Fibroblast of pulmonary artery (primary cell): ENCODE measurements around the gene TNS4.

ENCODE experiments used
- DNase-seq: peaks from one replicate; pipeline ENCODE4 v3.0.0-alpha.2; 2010; ENCODE audit warnings: low read depth
- H3K4me3 ChIP-seq: replicated peaks from 2 replicates; pipeline ENCODE4 v1.5.1; 2011; ENCODE audit warnings: low read depth, mild to moderate bottlenecking, control low read depth, low read length, moderate library complexity
- CTCF ChIP-seq: IDR thresholded peaks from 2 replicates; pipeline ENCODE4 v1.5.1; 2011; ENCODE audit warnings: mild to moderate bottlenecking, control low read depth, low read length, inconsistent platforms; ENCODE audit errors: missing control alignments

TNS4 gene

GRCh38 chr17:40490982-40491381 is 10.4 kb downstream of the TNS4 start:
- no peak for DNase-seq
- TF ChIP-seq CTCF = no peak
- no peak overlapping the region for H3K4me3 ChIP-seq

GRCh38 chr17:40490289-40490853 is 11.1 kb downstream of the TNS4 start:
- DNase-seq = peak; percentile 78
- no peak for TF ChIP-seq CTCF
- no peak overlapping the region for H3K4me3 ChIP-seq

- no peak for TF ChIP-seq CTCF
- H3K4me3 ChIP-seq = no peak overlapping the region
- DNase-seq = no peak
These were observed 13.9 kb downstream of the TNS4 start for GRCh38 chr17:40487371-40488020.

- H3K4me3 ChIP-seq = peak overlapping the region; percentile 2
- TF ChIP-seq CTCF = no peak
- DNase-seq = peak; percentile 95
These were observed 14.7 kb downstream of the TNS4 start for GRCh38 chr17:40486522-40487370.

GRCh38 chr17:40485851-40486521 is 15.4 kb downstream of the TNS4 start:
- peak overlapping the region; percentile 2 for H3K4me3 ChIP-seq
- no peak for TF ChIP-seq CTCF
- peak; percentile 100 for DNase-seq

- no peak for TF ChIP-seq CTCF
- no peak overlapping the region for H3K4me3 ChIP-seq
- DNase-seq = no peak
These were observed 16.4 kb downstream of the TNS4 start for GRCh38 chr17:40484973-40485530.
